ENCODE results near the gene CCDC88A.
"Not testable (repeated sequence)": the region's sequence is repeated elsewhere in the genome, so short reads cannot be mapped to it uniquely, and the experiment has no call there.

CCDC88A gene

GRCh38 chr2:55252832-55253231 is 166.8 kb downstream of the CCDC88A start:
- no peak overlapping the region for H3K4me2 ChIP-seq
- no peak overlapping the region for H3K9ac ChIP-seq
- TF ChIP-seq Cebpa-rat (IDR thresholded peaks at IDR 0.05) = no peak
- H4K20me1 ChIP-seq = no peaks in the 10 kb centered on the region
- H3K27me3 ChIP-seq = no peaks in the 10 kb centered on the region
- peaks cover 67% of the 10 kb centered on the region for H3K36me3 ChIP-seq
- no peak overlapping the region for H3K27ac ChIP-seq
- H3K4me1 ChIP-seq = no peaks in the 10 kb centered on the region
- no peaks in the 10 kb centered on the region for H3K9me3 ChIP-seq
- no peak overlapping the region for H3K4me3 ChIP-seq

GRCh38 chr2:55247025-55247424 is 172.6 kb downstream of the CCDC88A start:
- no peak for TF ChIP-seq Cebpa-rat (IDR thresholded peaks at IDR 0.05)
- Histone ChIP-seq H3K27me3 (no peaks in the 10 kb centered on the region), H4K20me1 (no peaks in the 10 kb centered on the region), H3K4me2 (no peak overlapping the region), H3K4me3 (no peak overlapping the region), H3K4me1 (peaks cover 4% of the 10 kb centered on the region), H3K36me3 (peaks cover 62% of the 10 kb centered on the region), H3K27ac (no peak overlapping the region), H3K9ac (no peak overlapping the region), H3K9me3 (no peaks in the 10 kb centered on the region)

GRCh38 chr2:55245411-55245810 is 174.2 kb downstream of the CCDC88A start:
- H3K36me3 ChIP-seq = peaks cover 65% of the 10 kb centered on the region
- H4K20me1 ChIP-seq = no peaks in the 10 kb centered on the region
- no peak overlapping the region for H3K4me2 ChIP-seq
- no peak overlapping the region for H3K27ac ChIP-seq
- H3K4me3 ChIP-seq = no peak overlapping the region
- H3K9me3 ChIP-seq = no peaks in the 10 kb centered on the region
- H3K4me1 ChIP-seq = peaks cover 13% of the 10 kb centered on the region
- no peaks in the 10 kb centered on the region for H3K27me3 ChIP-seq
- no peak for TF ChIP-seq Cebpa-rat (IDR thresholded peaks at IDR 0.05)
- H3K9ac ChIP-seq = no peak overlapping the region

GRCh38 chr2:55242617-55243016 is 177.0 kb downstream of the CCDC88A start:
- peaks cover 56% of the 10 kb centered on the region for H3K36me3 ChIP-seq
- no peaks in the 10 kb centered on the region for H3K9me3 ChIP-seq
- H3K4me1 ChIP-seq = peaks cover 22% of the 10 kb centered on the region
- H4K20me1 ChIP-seq = no peaks in the 10 kb centered on the region
- no peak for TF ChIP-seq Cebpa-rat (IDR thresholded peaks at IDR 0.05)
- no peak overlapping the region for H3K4me3 ChIP-seq
- H3K9ac ChIP-seq = no peak overlapping the region
- no peak overlapping the region for H3K4me2 ChIP-seq
- no peaks in the 10 kb centered on the region for H3K27me3 ChIP-seq
- H3K27ac ChIP-seq = no peak overlapping the region

GRCh38 chr2:55241582-55241981 is 178.1 kb downstream of the CCDC88A start:
- Histone ChIP-seq H3K4me2 (peak overlapping the region; percentile 37), H3K36me3 (peaks cover 57% of the 10 kb centered on the region), H3K4me1 (peaks cover 22% of the 10 kb centered on the region)
- not testable (repeated sequence) for H3K27me3 ChIP-seq, H4K20me1 ChIP-seq, H3K9ac ChIP-seq, H3K27ac ChIP-seq, H3K9me3 ChIP-seq, H3K4me3 ChIP-seq

GRCh38 chr2:55239656-55240222 is 179.9 kb downstream of the CCDC88A start:
- H4K20me1 ChIP-seq = peaks cover 24% of the 10 kb centered on the region
- H3K27me3 ChIP-seq = no peaks in the 10 kb centered on the region
- H3K9me3 ChIP-seq = no peaks in the 10 kb centered on the region
- no peak overlapping the region for H3K4me3 ChIP-seq
- peaks cover 58% of the 10 kb centered on the region for H3K36me3 ChIP-seq
- peaks cover 29% of the 10 kb centered on the region for H3K4me1 ChIP-seq
- no peak for TF ChIP-seq Cebpa-rat (IDR thresholded peaks at IDR 0.05)
- H3K27ac ChIP-seq = no peak overlapping the region
- H3K9ac ChIP-seq = no peak overlapping the region
- no peak overlapping the region for H3K4me2 ChIP-seq

Measured in BLaER1 (cell line).